Glomerular endothelial cell (primary cell): ENCODE results near the gene NPFF. TPM values are rescaled to one million over a fixed set of nuclear protein-coding genes. Genes with fewer than 3 reads are reported as not detected.
"Not testable (repeated sequence)": the region's sequence is repeated elsewhere in the genome, so short reads cannot be mapped to it uniquely, and the experiment has no call there.

Source experiments
- DNase-seq: peaks from one replicate; pipeline ENCODE4 v3.0.0-alpha.2; 2011; ENCODE audit warnings: low read depth, low spot score; ENCODE audit errors: extremely low read depth
- total RNA-seq: library from RNA; depleted of rRNA; stranded (reverse); fragments of >200 nt; gene quantifications from 2 replicates; pipeline ENCODE4 v1.2.3, GENCODE V29; 2015

The NPFF gene
- 0.70 TPM in 1 of 2 replicates, not detected in the other for total RNA-seq

DNA sequence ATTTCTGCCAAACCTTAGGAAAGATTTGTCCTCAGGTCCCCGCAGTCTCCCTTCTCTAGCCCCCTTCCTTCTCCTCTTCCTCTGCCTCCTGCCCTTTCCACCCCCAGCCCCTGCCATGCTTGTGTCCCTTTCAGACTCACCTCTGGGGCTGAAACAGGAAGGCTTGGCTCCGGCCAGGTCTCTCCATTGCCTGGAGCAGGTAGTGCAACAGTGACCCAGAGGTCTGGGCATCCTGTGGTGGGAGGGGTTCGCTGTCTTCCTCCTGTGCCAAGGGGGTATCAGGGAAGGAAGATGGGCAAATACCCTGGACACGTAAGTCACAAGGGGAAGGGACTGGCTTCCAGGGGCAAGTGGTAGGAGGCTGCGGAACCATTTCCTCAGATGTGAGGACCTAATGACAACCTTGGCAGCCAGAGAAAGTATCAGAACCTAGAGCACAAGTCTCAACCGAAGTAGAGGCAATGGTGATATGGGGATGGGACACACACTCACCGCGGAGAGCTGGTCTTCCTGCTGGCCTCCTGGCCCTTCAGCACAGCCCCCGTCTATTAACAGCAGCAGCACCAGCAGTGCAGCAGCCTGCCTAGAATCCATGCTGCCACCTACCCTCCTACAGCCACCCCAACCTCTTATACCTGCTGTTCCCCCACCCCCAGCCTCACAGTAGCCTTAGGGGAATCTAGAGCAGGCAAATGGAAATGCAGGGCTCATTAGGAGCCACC is at the start of gene NPFF:
Gene NPFF (minus strand): TSS at position 604 of the 722 bp plus-strand sequence. CDS start 10 bp downstream, at position 594.
- DNase-seq, result no peak

DNA sequence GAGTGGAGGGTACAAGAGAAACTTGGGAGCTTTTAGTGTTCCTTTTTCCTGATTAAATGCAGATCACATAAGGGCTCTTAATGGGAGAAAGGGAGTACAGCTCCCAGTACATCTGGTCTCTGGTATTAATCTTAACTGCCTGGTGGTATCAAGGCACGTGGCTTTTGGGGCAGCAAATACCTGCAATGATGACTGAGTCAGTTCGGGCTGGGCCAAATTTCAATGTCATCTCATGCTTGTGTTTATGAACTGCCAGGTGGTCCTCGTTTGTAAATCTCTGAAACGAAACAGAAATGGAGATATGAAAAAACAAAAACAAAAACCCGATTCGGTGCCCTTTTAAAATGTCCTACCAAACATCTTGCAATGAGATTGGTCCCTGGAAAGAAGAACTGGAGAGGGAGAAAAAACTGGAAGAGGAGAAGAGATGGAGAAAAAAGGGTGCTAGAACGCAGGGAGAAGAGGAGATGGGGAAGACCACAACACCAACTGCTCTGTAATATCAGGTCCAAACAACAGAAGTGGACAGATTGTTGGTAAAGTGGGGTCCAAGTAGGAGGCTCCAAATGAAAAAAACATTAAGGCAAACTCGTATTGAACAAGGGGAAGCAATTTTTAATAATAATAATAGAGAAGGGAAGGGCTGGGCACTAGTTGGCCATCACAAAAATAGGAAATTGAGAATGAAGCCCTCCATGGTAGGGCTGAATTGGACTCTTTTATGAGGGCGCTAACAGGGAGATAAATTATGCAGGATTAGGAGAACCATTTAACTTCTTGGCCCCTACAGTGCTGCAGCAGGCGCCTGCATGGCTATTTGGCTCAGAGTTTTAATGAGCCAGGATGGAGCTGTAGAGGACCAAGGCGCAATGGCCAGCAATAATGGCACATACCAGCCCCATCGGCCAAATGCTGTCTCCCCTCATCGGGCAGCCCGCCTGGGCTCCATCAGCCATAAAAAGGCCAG is 45.4 kb upstream of the NPFF start:
- DNase-seq, result no peak

- DNase-seq, result no peak
Observed at GRCh38 chr12:53551889-53552291, 44.6 kb upstream of the NPFF start.

DNA sequence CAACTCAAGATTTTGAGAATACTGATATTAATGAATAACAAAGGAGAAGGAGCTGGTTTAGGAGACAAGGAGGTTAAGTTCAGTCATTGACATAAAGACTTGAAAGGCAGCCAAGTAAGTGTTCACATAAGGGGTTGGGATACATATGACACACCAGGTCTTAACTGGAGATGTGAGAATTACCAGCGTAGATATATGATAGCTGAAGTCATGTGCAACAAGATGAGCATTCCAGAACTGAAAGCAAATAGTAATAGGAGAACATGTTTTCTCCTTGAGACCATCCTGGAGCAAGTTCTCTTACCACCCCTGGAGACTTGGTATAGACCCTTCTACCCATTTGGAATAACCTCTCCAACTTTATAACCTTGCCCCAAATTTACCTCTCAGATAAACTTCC is 43.3 kb upstream of the NPFF start:
- DNase-seq, result no peak

DNA sequence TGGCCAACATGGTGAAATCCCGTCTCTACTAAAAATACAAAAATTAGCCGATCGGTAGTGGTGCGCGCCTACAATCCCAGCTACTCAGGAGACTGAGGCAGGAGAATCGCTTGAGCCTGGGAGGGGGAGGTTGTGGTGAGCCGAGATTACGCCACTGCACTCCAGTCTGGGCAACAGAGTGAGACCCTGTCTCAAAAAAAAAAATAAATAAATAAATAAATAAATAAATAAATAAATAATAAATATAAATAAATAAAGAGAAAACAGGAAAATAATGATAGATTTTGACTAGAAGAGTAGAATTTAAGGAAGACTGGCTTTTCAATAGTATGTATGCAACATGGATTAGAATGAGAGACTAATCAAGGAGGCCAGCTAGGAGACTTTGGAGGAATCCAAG is 42.8 kb upstream of the NPFF start:
- DNase-seq, result not testable (repeated sequence)

DNA sequence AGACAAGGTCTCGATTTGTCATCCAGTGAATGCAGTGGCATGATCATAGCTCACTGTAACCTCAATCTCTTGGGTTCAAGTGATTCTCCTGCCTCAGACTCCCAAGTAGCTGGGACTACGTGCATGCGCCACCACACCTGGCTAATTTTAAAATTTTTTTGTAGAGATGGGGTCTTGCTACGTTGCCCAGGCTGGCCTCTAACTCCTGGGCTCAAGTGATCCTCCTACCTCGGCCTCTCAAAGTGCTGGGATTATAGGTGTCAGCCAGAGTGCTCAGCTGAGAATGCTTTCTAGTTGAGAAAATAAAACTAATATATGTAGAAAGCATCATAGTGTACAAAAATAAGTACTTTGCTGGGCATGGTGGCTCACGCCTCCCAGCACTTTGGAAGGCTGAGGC is 41.1 kb upstream of the NPFF start:
- DNase-seq, result not testable (repeated sequence)

GRCh38 chr12:53543539-53543938 is 36.3 kb upstream of the NPFF start:
- DNase-seq, result peak; percentile 48

- no peak for DNase-seq
Observed at GRCh38 chr12:53539526-53539925, 32.2 kb upstream of the NPFF start.

DNA sequence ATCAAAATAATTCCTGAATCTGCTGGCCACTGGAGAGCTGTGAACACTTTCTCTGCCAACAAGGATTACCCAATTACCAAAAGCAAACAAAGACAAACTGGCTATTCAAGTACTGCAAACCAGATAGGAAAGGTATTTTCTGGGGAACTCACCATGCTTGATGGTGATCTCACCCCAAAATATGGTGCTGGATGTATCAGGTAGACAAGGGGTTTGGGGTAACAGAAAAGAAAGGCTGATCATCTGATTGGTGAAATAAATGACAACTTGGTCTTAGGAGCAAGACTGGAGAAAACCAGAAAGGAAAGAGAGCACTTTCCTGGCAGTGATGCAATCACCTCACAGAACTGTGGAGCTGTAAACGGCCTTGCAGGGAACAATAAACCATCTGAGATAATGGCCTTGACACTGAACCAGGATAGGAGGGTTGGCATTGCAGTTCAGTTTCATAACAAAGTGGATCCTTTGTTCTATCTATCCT is 31.0 kb upstream of the NPFF start:
- DNase-seq, result no peak

DNA sequence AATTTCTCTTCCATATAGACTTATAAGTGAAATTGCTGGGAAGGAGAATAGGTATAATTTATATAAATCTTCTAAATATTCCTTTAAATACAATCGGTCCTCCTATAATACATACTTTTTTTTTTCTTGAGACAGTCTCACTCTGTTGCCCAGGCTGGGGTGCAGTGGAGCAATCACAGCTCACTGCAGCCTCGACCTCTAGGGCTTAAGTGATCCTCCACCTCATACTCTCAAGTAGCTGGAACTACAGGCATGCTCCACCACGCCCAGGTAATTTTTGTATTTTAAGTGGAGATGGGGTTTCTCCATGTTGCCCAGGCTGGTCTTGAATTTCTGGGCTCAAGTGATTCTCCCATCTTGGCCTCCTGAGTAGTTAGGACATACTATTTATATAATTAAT is 29.7 kb upstream of the NPFF start:
- DNase-seq, result no peak

- DNase-seq, result no peak
Observed at GRCh38 chr12:53533471-53533870, 26.2 kb upstream of the NPFF start.

- DNase-seq, result no peak
Observed at GRCh38 chr12:53532524-53533445, 25.5 kb upstream of the NPFF start.

DNA sequence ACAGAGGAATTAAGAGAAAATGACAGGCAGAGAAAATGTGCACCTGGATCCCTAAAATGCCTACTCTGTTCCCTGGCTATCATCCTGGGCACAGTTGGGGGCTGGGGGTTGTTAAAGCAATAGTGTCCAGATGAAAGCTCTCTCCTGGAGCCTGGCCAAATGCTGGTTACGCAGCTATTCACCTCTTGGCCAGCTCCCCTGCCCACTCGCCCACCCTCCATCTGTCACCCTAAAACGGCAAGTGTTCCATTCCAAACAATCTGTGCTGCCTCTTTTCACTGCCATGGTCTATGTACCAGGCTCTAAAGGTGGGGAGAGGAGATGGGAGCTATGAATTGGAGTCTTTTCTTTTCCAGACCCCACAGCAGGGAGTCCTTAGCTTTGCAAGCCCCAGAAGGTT is 24.7 kb upstream of the NPFF start:
- no peak for DNase-seq

DNA sequence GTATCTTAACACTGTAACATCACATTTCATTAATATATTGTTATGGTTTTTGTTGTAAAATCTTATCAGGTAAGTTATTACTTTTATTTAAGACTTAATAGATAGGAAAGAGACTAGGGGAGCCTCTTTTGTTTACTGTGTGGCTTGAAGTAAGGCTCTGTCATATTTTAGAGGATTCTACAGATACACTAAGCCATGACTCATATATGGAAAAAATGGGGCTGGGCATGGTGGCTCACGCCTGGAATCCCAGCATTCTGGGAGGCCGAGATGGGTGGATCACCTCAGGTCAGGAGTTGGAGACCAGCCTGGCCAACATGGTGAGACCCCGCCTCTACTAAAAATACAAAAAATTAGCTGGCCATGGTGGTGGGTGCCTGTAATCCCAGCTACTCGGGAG is 23.6 kb upstream of the NPFF start:
- DNase-seq, result no peak

DNA sequence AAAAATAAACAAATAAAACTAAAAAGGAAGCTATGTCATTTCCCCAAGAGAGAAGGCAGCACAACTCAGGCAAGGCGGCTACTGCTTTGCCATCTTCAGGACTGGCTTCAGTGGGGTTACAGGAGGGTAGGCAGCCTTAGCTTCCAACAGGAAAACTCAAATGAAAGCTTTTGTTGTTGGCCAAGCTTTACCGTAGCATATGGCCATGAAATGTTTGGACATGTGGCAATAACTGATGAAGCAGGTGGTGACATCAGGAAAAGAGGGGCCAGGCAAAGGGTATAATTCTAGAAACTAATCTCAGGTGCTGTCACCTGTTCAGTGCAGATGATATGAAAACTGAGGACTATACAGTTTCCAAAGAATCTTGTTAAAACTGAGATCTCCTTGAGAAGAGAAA is 22.8 kb upstream of the NPFF start:
- no peak for DNase-seq

- DNase-seq, result no peak
Observed at GRCh38 chr12:53524476-53524875, 17.2 kb upstream of the NPFF start.

DNA sequence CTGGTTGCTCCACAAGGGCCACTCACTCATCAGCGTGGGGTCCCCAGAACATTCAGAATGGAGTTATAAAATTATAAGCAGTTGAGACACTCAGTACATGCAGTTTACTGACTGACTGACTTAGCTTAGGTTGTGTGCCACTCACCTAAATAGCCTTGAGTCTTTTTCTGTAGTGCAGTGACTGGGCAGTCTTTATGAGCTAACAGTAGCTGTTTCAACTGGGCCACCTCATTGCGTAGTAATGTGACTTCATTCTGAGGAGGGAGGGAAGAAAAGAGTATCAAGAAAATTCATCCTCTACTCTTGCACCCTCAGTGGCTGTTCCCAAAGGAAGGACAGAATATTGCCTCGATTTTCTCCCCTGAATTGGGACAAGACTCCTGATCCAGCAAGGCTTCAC is 15.8 kb upstream of the NPFF start:
- DNase-seq, result no peak

DNA sequence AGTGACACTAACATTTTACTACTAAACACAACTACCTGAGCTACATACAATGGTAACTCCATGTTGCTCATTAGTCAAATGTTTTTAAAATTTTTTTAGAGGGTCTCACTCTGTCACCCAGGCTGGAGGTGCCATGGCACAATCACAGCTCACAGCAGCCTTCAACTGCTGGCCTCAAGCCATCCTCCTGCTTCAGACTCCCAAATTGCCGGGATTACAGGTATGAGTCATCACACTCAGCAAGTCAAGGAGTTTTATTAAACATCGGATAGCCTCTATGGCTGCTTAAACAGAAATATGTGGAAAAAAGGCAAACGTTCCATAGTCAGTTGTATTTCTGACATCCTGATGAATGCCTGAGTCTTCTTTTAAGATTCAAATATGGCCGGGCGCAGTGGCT is 11.1 kb upstream of the NPFF start:
- DNase-seq, result no peak

GRCh38 chr12:53516758-53517455 is 9.6 kb upstream of the NPFF start:
- no peak for DNase-seq

DNA sequence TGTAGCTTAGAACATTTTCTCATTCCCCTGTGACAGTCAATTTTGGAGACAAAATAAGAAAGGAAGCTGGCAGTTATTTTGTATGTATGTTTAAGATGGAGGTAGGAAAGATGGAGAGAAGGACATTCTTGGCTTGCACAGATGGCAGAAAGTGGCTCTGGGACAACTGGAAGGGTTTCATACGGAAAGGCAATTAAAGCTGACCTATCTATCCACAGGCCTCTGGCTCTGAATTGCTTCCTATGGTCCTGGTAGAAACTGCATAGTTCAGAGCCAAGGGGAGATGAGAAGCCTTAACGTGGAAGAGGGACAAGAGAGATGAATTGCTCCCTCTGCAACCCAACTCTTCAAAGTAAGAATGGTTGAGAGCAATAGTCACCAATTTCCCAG is 8.0 kb upstream of the NPFF start:
- DNase-seq, result no peak
